ENCODE results near the gene KCNQ1.

KCNQ1 gene

GRCh38 chr11:2534134-2534956 lies 89.5 kb downstream of the KCNQ1 start:
- Histone ChIP-seq H3K4me3 (ENCODE audit: low read depth in 1 of 2, low read length in 2 of 2) (no peak overlapping the region), H3K27ac (ENCODE audit: low read length) (no peak overlapping the region), H3K9me3 (ENCODE audit: control insufficient read depth in 1 of 2, low read length in 2 of 2) (no peaks in the 10 kb centered on the region), H3K36me3 (ENCODE audit: control insufficient read depth in 1 of 2, insufficient read depth in 2 of 2, low read length in 2 of 2) (no peaks in the 10 kb centered on the region), H3K27me3 (ENCODE audit: low read depth, low read length) (no peaks in the 10 kb centered on the region), H3K4me1 (ENCODE audit: control insufficient read depth in 1 of 2, insufficient read depth in 2 of 2, low read length in 2 of 2) (peaks cover 7 to 21% of the 10 kb centered on the region in 2 donors)

GRCh38 chr11:2534957-2535672 lies 90.3 kb downstream of the KCNQ1 start:
- Histone ChIP-seq H3K36me3 (ENCODE audit: control insufficient read depth in 1 of 2, insufficient read depth in 2 of 2, low read length in 2 of 2) (no peaks in the 10 kb centered on the region), H3K4me3 (ENCODE audit: low read depth in 1 of 2, low read length in 2 of 2) (no peak overlapping the region), H3K4me1 (ENCODE audit: control insufficient read depth in 1 of 2, insufficient read depth in 2 of 2, low read length in 2 of 2) (peaks cover 7 to 21% of the 10 kb centered on the region in 2 donors), H3K27ac (ENCODE audit: low read length) (no peak overlapping the region), H3K9me3 (ENCODE audit: control insufficient read depth in 1 of 2, low read length in 2 of 2) (no peaks in the 10 kb centered on the region), H3K27me3 (ENCODE audit: low read depth, low read length) (no peaks in the 10 kb centered on the region)

- Histone ChIP-seq H3K4me1 (ENCODE audit: control insufficient read depth in 1 of 2, insufficient read depth in 2 of 2, low read length in 2 of 2) (peaks cover 7 to 21% of the 10 kb centered on the region in 2 donors), H3K27ac (ENCODE audit: low read length) (no peak overlapping the region), H3K9me3 (ENCODE audit: control insufficient read depth in 1 of 2, low read length in 2 of 2) (no peaks in the 10 kb centered on the region), H3K4me3 (ENCODE audit: low read depth in 1 of 2, low read length in 2 of 2) (no peak overlapping the region), H3K27me3 (ENCODE audit: low read depth, low read length) (no peaks in the 10 kb centered on the region), H3K36me3 (ENCODE audit: control insufficient read depth in 1 of 2, insufficient read depth in 2 of 2, low read length in 2 of 2) (no peaks in the 10 kb centered on the region)
These were observed 91.0 kb downstream of the KCNQ1 start for GRCh38 chr11:2535673-2536439.

DNA sequence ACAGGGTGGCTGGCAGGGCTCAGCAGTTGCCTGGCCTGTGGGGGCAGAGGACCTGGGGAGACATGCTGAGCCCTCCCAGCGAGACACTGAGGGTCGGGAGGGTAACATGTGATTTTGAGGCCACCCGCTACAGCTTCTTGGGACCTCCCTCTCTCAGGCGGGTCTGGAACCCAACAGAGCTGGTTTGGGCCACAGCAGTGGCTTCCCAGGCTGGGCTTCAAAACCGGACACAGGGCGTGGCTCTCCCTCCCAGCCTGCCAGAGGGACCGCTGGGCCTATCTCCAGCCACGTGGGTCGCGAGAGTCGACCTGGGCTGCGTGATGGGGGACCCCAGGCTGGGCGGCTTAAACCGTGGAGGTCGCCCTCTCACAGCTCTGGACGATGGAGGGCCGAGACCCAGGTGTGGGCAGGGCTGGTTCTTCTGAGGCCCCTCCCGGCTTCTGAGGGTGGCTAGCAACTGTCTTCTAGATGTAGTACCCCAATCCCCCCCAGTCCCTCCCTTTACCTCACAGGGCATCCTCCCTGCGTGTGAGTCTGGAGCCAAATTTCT lies 91.7 kb downstream of the KCNQ1 start:
- Histone ChIP-seq H3K4me3 (ENCODE audit: low read depth in 1 of 2, low read length in 2 of 2) (no peak overlapping the region), H3K27ac (ENCODE audit: low read length) (no peak overlapping the region), H3K27me3 (ENCODE audit: low read depth, low read length) (no peaks in the 10 kb centered on the region), H3K4me1 (ENCODE audit: control insufficient read depth in 1 of 2, insufficient read depth in 2 of 2, low read length in 2 of 2) (peaks cover 7 to 21% of the 10 kb centered on the region in 2 donors), H3K36me3 (ENCODE audit: control insufficient read depth in 1 of 2, insufficient read depth in 2 of 2, low read length in 2 of 2) (no peaks in the 10 kb centered on the region), H3K9me3 (ENCODE audit: control insufficient read depth in 1 of 2, low read length in 2 of 2) (no peaks in the 10 kb centered on the region)

DNA sequence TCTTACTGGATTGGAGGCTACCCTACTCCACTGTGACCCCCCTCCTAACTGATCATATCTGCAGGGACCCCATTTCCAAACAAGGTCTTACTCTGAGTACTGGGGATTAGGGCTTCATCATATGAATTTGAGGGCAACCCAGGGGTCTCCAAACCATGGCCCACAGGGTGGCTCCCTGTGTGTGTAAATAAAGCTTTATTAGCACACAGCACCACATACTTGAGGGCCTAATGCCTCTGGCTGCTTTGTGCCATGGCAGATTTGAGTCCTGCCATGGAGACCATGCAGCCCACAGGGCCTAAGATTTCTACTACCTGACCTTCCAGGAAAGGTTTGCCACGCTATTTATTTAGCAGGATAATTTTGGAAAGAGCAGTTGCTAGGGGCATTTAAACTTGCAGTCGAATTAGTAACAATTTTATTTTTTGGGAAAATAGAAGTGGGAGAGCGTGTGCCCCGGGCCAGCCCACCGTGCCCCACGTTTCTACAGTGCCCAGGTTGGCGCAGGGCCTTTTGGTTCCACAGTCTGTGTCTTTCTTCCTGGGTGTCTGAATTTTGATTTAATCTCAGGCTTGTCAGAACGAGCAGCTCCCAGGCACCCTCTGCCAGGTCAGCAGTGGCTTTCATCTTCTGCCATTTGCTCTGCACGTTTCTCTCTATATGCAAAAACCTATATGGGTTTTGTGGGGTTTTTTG lies 92.3 kb downstream of the KCNQ1 start:
- no peaks in the 10 kb centered on the region for H3K36me3 ChIP-seq (ENCODE audit: control insufficient read depth in 1 of 2, insufficient read depth in 2 of 2, low read length in 2 of 2)
- H3K27me3 ChIP-seq (ENCODE audit: low read depth, low read length), result no peaks in the 10 kb centered on the region
- H3K27ac ChIP-seq (ENCODE audit: low read length), result no peak overlapping the region
- no peaks in the 10 kb centered on the region for H3K9me3 ChIP-seq (ENCODE audit: control insufficient read depth in 1 of 2, low read length in 2 of 2)
- H3K4me3 ChIP-seq (ENCODE audit: low read depth in 1 of 2, low read length in 2 of 2), result no peak overlapping the region
- H3K4me1 ChIP-seq (ENCODE audit: control insufficient read depth in 1 of 2, insufficient read depth in 2 of 2, low read length in 2 of 2), result peaks cover 7 to 21% of the 10 kb centered on the region in 2 donors

GRCh38 chr11:2537896-2538724 lies 93.3 kb downstream of the KCNQ1 start:
- Histone ChIP-seq H3K9me3 (ENCODE audit: control insufficient read depth in 1 of 2, low read length in 2 of 2) (no peaks in the 10 kb centered on the region), H3K36me3 (ENCODE audit: control insufficient read depth in 1 of 2, insufficient read depth in 2 of 2, low read length in 2 of 2) (no peaks in the 10 kb centered on the region), H3K4me3 (ENCODE audit: low read depth in 1 of 2, low read length in 2 of 2) (no peak overlapping the region), H3K4me1 (ENCODE audit: control insufficient read depth in 1 of 2, insufficient read depth in 2 of 2, low read length in 2 of 2) (peaks cover 6 to 12% of the 10 kb centered on the region in 2 donors), H3K27ac (ENCODE audit: low read length) (no peak overlapping the region), H3K27me3 (ENCODE audit: low read depth, low read length) (no peaks in the 10 kb centered on the region)

- Histone ChIP-seq H3K9me3 (ENCODE audit: control insufficient read depth in 1 of 2, low read length in 2 of 2) (no peaks in the 10 kb centered on the region), H3K4me3 (ENCODE audit: low read depth in 1 of 2, low read length in 2 of 2) (no peak overlapping the region), H3K27me3 (ENCODE audit: low read depth, low read length) (no peaks in the 10 kb centered on the region), H3K4me1 (ENCODE audit: control insufficient read depth in 1 of 2, insufficient read depth in 2 of 2, low read length in 2 of 2) (peaks cover 0 to 5% of the 10 kb centered on the region in 2 donors), H3K36me3 (ENCODE audit: control insufficient read depth in 1 of 2, insufficient read depth in 2 of 2, low read length in 2 of 2) (no peaks in the 10 kb centered on the region), H3K27ac (ENCODE audit: low read length) (no peak overlapping the region)
These were observed 94.1 kb downstream of the KCNQ1 start for GRCh38 chr11:2538951-2539350.

DNA sequence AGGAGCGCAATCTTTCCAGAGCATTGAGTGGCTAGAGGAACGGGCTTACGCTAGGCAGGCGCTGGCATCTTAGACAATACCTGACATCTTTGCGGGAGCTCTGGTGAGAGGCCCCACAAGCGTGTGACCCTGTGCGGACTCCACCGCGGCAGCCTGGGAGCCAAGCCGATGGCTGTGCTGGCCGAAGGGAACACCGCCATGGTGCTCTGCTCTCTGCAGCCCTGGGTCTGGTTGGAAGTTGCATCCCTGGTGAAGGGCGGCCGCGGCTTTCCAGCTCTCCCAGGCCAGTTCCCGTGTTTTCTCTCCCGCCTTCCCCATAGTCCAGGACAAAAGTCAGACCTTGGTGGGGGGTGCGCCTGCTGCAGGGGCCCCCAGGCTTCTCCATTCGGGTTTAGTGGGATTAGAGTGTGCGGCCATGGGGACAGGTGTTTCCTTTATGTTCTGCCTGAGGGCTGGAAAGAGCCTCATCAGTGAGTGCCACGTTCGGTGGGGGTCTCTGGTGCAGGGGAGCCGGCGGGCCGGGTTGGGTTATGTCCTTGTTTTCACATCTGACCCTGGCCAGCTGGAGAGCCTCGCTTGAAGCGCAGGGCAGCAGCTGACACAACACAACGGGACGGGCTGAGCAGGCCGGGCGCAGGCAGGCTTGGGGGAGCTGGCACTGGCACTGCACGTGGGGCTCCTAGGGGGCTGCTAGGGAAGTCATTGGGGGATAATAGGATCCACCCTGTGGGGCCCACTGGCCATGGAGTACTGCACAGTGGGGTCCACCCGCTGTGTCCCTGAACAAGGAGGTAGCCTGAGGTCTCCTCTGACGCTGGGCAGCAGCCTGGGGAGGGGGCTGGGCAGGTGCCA lies 94.8 kb downstream of the KCNQ1 start:
- no peaks in the 10 kb centered on the region for H3K27me3 ChIP-seq (ENCODE audit: low read depth, low read length)
- no peak overlapping the region for H3K4me3 ChIP-seq (ENCODE audit: low read depth in 1 of 2, low read length in 2 of 2)
- H3K4me1 ChIP-seq (ENCODE audit: control insufficient read depth in 1 of 2, insufficient read depth in 2 of 2, low read length in 2 of 2), result no peaks in the 10 kb centered on the region
- H3K36me3 ChIP-seq (ENCODE audit: control insufficient read depth in 1 of 2, insufficient read depth in 2 of 2, low read length in 2 of 2), result no peaks in the 10 kb centered on the region
- H3K9me3 ChIP-seq (ENCODE audit: control insufficient read depth in 1 of 2, low read length in 2 of 2), result no peaks in the 10 kb centered on the region
- no peak overlapping the region for H3K27ac ChIP-seq (ENCODE audit: low read length)

- Histone ChIP-seq H3K27me3 (ENCODE audit: low read depth, low read length) (no peaks in the 10 kb centered on the region), H3K4me3 (ENCODE audit: low read depth in 1 of 2, low read length in 2 of 2) (no peak overlapping the region), H3K27ac (ENCODE audit: low read length) (no peak overlapping the region), H3K4me1 (ENCODE audit: control insufficient read depth in 1 of 2, insufficient read depth in 2 of 2, low read length in 2 of 2) (no peaks in the 10 kb centered on the region), H3K36me3 (ENCODE audit: control insufficient read depth in 1 of 2, insufficient read depth in 2 of 2, low read length in 2 of 2) (no peaks in the 10 kb centered on the region), H3K9me3 (ENCODE audit: control insufficient read depth in 1 of 2, low read length in 2 of 2) (no peaks in the 10 kb centered on the region)
These were observed 95.6 kb downstream of the KCNQ1 start for GRCh38 chr11:2540223-2540991.

Data from muscle layer of duodenum (tissue), 2 donors.